GM20000 (cell line): ENCODE results near the gene KRT1.

Experiments used
- DNase-seq: peaks from one replicate; pipeline ENCODE4 v3.0.0; 2012; ENCODE audit warnings: low spot score
- TF ChIP-seq, protein P1 (sequence below): IDR thresholded peaks from 2 replicates; pipeline ENCODE4 v1.5.1; 2012; ENCODE audit warnings: mild to moderate bottlenecking, control low read depth; ENCODE audit errors: extremely low read depth, missing control alignments

Gene KRT1

DNA sequence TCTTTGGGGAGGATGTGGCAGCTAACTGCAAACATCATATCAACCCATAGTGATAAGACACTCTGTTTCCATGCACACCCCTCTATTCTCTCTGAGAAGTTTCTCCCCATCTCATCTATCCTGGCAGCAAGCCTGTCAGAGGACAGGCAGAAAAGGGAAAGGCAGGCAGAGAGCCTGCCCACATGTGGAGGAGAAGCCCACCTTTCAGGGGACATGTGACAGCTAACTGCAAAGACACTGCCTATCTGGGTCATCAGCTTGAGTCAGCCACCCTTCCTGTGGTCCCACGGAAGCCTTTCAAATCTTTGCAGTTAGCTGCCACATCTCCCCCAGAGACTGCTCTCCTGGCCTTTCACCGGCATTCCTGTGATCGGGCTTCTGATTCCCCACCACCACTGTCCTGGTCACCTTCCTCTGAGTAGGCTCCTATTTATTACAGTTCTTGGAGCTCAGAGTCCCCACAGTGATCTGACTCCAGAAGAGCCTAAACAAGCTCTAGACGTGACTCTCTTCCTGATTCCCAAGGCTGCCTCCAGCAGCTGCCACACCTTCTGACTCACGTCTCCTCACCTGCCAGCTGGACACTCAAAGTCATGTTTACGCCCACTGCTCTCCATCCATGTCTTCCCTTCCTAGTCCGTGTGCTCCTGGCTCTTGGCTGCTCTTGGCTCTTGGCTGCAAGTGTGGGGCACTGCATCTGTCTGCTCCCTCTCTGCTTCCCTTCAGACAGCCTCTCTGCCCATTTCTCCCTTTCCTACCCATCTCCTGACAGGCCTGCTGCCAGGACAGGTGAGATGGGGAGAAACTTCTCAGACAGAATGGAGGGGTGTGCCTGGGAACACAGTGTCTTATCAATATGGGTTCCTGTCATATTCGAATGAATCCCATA lies 7.5 kb upstream of the KRT1 start:
- no peak for DNase-seq
- TF ChIP-seq, protein P1, sequence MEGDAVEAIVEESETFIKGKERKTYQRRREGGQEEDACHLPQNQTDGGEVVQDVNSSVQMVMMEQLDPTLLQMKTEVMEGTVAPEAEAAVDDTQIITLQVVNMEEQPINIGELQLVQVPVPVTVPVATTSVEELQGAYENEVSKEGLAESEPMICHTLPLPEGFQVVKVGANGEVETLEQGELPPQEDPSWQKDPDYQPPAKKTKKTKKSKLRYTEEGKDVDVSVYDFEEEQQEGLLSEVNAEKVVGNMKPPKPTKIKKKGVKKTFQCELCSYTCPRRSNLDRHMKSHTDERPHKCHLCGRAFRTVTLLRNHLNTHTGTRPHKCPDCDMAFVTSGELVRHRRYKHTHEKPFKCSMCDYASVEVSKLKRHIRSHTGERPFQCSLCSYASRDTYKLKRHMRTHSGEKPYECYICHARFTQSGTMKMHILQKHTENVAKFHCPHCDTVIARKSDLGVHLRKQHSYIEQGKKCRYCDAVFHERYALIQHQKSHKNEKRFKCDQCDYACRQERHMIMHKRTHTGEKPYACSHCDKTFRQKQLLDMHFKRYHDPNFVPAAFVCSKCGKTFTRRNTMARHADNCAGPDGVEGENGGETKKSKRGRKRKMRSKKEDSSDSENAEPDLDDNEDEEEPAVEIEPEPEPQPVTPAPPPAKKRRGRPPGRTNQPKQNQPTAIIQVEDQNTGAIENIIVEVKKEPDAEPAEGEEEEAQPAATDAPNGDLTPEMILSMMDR, result no peak

DNA sequence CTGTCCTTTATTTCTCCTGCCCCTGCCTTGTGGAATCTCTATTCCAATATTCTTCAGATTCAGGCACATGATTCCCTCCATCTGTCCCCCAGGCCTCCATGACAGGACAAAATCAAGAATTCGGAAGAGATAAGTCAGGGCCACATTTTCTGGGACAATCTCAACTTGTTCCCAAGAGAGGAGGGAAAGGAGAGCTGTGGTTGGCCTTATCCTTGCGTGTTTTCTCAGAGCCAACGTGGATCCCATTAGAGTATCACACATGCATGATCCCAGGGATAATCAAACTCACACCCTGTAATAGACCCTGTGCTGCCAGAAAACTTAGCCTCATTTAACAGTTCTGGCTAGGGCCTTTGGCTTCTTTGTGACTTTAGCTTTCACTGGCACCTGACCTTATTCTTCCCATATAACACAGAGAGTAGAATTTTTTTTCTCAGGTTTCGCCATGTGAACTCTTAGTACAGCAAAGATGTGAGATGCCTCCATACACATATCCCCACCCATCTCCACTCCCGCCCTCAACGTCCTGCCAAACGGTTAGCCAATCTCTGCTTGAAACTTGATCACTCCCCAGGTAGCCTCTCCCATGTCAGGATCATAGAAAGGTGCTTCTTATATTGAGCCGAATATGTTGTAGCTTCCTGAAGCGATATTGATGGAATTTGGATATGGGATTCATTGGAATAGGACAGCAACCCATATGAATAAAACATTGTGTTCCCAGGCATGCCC lies 6.7 kb upstream of the KRT1 start:
- TF ChIP-seq, protein P1, result no peak
- no peak for DNase-seq

DNA sequence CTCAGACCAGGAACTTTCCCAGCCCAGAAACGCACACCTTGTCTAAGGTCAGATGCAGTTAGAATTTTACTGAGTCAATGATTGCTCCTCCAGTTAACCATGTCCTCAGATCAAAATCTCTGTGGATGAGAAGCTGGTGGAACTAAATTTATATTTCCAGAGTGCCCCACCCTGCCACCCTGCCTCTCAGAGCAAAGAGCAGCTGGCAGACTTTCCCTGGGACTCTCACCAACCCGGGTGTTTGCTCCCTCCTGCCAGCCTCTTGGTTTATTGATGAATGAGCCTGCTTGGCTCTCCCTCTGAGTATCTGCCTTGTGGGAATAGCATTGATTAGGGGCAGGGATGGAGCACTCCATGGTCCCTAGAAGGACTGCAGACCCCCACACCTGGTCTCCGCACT lies 5.9 kb upstream of the KRT1 start:
- TF ChIP-seq, protein P1, result no peak
- DNase-seq, result no peak

DNA sequence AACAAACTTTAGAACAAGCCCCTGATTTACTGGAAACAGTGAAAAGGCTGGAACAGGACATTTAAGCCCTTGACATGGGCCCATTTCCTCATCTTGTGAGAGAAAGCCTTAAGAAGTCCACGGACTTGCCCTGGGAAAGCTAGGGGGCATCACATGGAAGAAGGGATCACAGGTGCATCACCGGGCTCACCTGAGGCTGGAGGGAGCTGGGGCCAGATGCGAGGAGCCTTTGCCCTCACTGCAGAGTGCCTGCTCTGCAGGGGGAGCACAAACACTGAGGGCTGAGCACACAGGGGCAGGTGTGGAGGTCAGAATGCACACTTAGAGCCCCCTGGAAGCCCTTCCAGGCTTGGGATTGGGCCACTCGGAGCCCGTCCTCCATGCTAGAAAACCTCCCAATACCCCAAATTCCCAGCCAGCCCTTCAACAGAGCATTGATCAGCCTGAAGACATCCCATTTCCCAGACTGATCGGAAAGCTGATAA lies 5.2 kb upstream of the KRT1 start:
- TF ChIP-seq, protein P1, result no peak
- DNase-seq, result no peak

DNA sequence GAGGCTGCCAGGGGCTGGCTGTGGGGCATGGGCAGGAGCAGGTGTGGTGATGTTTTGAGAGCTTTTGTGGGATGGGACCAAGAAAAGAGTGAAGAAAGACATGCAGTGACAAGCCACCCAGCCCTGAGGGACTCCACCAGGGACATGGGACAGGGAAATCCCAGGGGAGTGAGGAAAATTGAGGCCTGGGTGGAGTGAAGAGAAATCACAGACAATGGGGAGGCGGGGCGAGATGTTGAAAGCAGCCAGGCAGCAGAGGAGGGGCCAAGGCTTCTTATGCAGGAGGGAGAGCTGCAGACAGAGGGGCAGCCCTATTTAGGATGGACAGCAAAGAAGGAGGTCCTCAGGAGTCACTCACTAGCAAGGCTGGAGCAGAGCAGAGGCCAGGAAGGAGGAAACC lies 4.2 kb upstream of the KRT1 start:
- TF ChIP-seq, protein P1, result no peak
- no peak for DNase-seq

DNA sequence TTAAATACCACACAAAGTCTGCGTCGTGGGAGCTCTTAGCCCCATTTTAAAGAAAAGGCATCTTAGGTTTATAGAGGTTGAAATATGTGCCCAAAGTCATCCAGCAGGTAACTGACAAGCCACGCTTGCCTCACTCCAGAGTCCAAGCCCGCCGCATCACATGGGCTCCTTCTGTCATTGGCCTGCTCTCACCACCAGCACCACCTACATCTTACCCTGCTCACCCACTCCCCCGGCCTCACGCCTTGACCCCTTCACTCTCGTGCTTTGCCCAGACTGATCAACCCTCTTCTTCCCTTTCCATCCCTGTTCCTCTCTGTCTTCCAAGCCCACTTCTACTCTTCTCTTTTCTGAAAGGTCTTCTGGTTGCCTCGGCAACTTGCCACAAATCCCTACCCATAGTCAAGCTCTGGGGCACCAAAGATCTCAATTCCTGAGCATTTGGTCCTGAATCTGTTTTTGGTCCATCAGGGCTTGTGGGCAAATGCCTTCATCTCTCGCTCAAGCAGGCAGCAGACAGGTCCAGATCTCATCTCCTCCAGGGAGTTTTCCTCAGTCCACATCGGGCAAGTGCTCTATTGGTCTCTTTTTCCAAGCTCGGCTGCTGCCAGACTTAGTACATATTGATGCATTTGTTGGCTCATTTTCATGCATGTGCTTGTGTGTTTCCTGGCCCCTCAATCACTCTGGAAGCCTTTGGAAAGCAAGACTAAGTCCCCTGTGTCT lies 3.5 kb upstream of the KRT1 start:
- TF ChIP-seq, protein P1, result no peak

More for the DNA sequence above, 3.5 kb upstream of the KRT1 start:
- DNase-seq, result no peak
